Panc1 (cell line): Measurements from ENCODE around the gene TMED6.

ENCODE experiments used
- POLR2AphosphoS5 ChIP-seq: IDR thresholded peaks from 2 replicates; pipeline ENCODE4 v1.6.1; 2012; ENCODE audit warnings: mild to moderate bottlenecking, low read depth, low read length, moderate library complexity
- SIN3A ChIP-seq: IDR thresholded peaks from 2 replicates; pipeline ENCODE4 v1.6.1; 2012; ENCODE audit warnings: low read depth, mild to moderate bottlenecking, low read length, moderate library complexity, borderline replicate concordance; ENCODE audit not compliant: insufficient read depth
- TCF7L2 ChIP-seq: IDR thresholded peaks from 2 replicates; pipeline ENCODE4 v1.6.1; 2011; ENCODE audit warnings: mild to moderate bottlenecking, low read depth, low read length, inconsistent platforms
- TF ChIP-seq, protein P1 (sequence below): fragments of 450-650 bp; IDR thresholded peaks from 2 replicates; pipeline ENCODE4 v1.5.1; 2017; ENCODE audit warnings: mild to moderate bottlenecking
- TF ChIP-seq, protein P2 (sequence below), 2 experiments: IDR thresholded peaks; 2 replicates each; pipeline ENCODE4 v1.6.1; 2011 to 2012; ENCODE audit warnings: low read depth in 2 of 2, control low read depth in 1 of 2, low read length in 1 of 2, mild to moderate bottlenecking in 1 of 2, moderate library complexity in 1 of 2; ENCODE audit not compliant: insufficient read depth in 1 of 2

DNA sequence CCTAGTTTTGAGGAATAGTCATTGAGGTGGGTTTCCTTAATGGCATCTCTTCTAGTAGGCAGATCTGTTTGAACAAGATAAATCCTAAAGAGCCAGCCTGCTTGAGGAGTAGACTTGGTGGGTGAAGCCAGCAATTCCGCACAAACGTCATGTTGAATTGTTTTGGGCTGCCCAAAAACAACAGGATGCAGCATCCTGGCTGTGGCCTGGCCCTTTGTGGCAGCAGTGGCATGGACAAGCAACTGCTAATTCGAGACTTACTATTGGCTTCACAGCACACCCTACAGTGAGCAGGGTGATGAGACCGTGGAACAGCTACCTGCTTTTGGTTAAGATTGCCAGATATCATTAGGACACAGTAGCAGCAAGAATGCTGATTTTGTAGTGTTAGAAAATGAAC, 49.7 kb downstream of the TMED6 start:
- TF ChIP-seq SIN3A (no peak), TCF7L2 (no peak), POLR2AphosphoS5 (no peak)
- TF ChIP-seq, protein P1, sequence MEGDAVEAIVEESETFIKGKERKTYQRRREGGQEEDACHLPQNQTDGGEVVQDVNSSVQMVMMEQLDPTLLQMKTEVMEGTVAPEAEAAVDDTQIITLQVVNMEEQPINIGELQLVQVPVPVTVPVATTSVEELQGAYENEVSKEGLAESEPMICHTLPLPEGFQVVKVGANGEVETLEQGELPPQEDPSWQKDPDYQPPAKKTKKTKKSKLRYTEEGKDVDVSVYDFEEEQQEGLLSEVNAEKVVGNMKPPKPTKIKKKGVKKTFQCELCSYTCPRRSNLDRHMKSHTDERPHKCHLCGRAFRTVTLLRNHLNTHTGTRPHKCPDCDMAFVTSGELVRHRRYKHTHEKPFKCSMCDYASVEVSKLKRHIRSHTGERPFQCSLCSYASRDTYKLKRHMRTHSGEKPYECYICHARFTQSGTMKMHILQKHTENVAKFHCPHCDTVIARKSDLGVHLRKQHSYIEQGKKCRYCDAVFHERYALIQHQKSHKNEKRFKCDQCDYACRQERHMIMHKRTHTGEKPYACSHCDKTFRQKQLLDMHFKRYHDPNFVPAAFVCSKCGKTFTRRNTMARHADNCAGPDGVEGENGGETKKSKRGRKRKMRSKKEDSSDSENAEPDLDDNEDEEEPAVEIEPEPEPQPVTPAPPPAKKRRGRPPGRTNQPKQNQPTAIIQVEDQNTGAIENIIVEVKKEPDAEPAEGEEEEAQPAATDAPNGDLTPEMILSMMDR = no peak
- TF ChIP-seq, protein P2, sequence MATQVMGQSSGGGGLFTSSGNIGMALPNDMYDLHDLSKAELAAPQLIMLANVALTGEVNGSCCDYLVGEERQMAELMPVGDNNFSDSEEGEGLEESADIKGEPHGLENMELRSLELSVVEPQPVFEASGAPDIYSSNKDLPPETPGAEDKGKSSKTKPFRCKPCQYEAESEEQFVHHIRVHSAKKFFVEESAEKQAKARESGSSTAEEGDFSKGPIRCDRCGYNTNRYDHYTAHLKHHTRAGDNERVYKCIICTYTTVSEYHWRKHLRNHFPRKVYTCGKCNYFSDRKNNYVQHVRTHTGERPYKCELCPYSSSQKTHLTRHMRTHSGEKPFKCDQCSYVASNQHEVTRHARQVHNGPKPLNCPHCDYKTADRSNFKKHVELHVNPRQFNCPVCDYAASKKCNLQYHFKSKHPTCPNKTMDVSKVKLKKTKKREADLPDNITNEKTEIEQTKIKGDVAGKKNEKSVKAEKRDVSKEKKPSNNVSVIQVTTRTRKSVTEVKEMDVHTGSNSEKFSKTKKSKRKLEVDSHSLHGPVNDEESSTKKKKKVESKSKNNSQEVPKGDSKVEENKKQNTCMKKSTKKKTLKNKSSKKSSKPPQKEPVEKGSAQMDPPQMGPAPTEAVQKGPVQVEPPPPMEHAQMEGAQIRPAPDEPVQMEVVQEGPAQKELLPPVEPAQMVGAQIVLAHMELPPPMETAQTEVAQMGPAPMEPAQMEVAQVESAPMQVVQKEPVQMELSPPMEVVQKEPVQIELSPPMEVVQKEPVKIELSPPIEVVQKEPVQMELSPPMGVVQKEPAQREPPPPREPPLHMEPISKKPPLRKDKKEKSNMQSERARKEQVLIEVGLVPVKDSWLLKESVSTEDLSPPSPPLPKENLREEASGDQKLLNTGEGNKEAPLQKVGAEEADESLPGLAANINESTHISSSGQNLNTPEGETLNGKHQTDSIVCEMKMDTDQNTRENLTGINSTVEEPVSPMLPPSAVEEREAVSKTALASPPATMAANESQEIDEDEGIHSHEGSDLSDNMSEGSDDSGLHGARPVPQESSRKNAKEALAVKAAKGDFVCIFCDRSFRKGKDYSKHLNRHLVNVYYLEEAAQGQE (IDR thresholded peaks at IDR 0.05; ENCODE audit: insufficient read depth in 1 of 2, low read depth in 2 of 2, low read length in 1 of 2) = no peak
